RCC 7860 (cell line): ENCODE data around the gene SRGAP1.
"Not testable (repeated sequence)": the region's sequence is repeated elsewhere in the genome, so short reads cannot be mapped to it uniquely, and the experiment has no call there.

ENCODE experiments used
- DNase-seq: peaks from one replicate; pipeline ENCODE4 v3.0.0-alpha.2; 2015; ENCODE audit warnings: low spot score
- FAIRE-seq: peaks from 2 replicates; lab custom pipeline; 2012; peaks lifted over from hg19 to GRCh38; lab: Jason Lieb, UNC

Gene SRGAP1

DNA sequence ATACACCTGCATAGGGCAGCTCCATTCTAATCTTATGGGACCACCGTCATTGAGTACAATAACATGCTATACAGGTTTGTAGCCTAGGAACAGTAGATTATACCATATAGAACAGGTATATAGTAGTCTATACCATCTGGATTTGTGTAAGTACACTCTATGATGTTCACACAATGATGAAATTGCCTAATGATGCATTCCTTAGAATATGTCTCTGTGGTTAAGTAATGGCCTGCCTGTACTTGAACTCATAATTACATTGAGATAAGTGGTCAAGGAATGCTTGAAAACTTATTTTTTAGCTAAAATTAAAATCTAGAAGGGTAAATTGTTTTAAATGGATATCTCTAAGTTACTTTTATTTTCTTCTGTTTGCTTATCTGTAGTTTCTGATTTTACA is 152.7 kb downstream of the SRGAP1 start:
- DNase-seq (no peak), FAIRE-seq (peak; percentile 23)

GRCh38 chr12:63998584-63998983 is 154.1 kb downstream of the SRGAP1 start:
- no peak for DNase-seq
- no peak for FAIRE-seq

DNA sequence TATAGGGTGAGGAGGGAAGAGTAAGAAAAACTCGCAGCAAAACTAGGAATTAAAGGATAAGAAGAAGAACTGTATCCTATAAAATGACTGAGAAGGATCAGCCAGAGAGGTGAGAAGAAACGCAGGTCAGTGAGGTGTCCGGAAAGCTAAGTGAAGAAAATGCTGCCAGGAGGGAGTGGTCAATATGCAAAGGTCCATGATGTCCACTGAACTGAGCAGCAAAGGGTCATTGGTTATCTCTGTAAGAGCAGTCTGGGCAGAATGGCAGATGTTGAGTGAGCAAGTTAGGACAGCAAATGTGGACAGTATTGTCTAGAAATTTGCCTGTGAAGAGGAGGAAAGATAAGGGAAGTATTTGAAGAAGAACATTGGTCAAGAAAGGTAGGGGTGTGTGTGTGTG is 155.4 kb downstream of the SRGAP1 start:
- no peak for FAIRE-seq
- DNase-seq = no peak

- FAIRE-seq = no peak
Measured at GRCh38 chr12:64001439-64001838, 156.9 kb downstream of the SRGAP1 start.

DNA sequence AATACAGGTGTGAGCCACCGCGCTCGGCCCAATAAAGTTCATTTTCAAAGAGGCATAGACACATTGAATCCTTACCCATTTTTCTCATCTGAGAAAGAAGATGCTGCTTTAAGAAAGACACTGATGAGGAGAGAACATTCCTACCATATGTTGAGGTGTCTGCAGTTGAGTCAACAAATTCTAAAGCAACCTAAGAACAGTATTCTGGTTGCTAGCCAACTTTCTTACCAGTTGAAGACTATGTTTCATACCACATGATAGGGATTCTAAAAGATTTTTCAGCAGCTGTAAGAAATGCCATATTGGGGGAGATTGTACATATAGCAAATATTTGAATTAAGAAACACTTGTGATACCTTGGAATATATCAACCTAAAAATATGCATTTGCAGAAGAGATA is 160.1 kb downstream of the SRGAP1 start:
- no peak for DNase-seq
- FAIRE-seq = no peak

More at GRCh38 chr12:64001439-64001838, 156.9 kb downstream of the SRGAP1 start:
- DNase-seq = no peak

DNA sequence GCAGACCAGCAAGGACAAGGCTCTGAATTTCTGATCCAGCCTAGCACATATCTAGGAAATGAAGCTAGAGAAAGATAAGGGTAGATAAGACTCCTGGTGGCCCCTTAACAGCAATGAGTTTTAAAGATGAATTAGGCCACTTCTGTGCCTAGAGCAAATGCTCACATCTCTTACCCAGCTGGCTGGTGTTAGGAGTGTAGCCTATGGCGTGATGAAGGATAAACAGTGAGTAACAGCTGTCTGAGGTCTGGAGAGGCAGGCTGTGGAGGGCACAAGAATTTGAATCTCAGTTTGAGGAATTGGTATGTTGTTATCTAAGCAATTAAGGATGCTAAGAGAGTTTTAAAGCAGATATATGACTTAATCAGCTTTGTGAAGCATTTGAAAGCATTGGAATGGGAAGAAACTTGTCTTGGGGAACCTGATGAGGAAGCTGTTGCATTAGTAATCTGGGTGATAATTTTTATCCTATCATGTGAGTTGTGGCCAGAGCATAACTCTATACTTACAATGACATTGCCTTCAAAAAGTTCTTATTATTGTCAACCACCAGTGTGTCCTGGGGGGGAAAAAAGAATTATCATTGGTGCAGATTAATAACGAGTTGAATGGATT is 161.8 kb downstream of the SRGAP1 start:
- FAIRE-seq (peak; percentile 84), DNase-seq (peak; percentile 74)

DNA sequence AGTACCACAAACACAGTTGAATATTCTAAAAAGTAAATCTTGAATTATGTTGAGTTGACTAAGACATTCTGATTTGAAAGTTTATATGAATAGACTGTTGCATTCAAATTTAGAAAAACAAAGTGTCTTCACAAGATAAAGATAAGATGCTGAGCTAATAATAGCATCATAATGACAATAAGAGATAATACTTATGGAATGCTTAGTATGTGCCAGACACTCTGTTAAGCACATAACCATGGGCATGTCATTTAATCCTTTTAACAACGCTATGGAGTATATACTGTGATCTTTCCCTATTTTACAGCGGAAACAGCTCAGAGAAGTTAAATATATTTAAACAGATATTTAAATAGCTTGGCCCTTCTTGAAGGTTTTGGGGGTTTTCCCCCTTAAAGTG is 163.4 kb downstream of the SRGAP1 start:
- peak; percentile 67 for FAIRE-seq
- peak; percentile 24 for DNase-seq

DNA sequence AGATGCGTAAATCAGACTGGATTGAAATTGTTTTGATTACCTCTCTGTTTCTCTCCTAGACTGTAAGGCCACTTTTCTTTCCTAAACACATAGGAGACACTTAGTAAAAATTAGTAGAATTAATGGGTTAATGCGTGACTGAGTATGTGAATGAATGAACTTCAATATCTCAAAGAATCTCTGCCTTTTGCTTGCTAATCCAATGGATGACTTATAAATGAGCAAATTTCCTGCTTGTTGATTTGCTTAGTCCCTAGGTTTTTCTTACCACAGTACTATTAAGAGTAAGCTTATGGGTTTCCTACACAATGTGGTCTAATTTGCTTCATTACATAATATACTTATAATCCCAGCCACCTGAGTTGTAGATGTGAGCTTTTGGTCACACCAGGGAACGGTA is 164.1 kb downstream of the SRGAP1 start:
- peak; percentile 67 for DNase-seq
- FAIRE-seq = peak; percentile 96

GRCh38 chr12:64009321-64010068 is 165.0 kb downstream of the SRGAP1 start:
- peak; percentile 42 for DNase-seq
- no peak for FAIRE-seq

DNA sequence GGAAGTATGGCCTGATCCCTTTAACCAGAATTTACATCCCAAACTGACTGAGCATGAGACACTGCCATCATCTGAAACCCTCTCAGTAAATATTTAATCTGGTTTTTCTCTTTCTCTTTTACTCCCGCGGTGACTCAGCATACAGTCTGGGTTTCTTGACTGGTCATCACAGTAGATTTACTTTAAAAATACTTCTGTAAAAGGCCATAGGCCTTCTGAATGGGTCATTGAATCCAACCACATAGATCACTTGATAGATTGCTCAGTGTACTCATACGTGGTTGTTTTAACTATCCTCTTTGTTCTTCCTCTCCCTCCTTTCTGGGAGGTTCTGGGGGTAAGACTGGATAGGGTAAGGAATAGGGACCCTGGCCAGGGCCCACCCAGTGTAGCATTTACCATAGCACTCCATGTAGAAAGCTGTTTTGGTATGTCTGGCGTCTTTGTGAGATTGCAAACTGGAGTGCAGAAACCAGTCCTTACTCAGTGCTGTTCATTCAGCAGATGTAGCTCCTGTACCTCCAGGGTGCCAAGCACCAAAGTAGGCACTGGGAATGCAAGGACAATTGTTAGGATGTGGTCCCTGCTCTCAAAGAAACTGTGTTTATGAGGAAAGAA is 165.7 kb downstream of the SRGAP1 start:
- FAIRE-seq (peak; percentile 99), DNase-seq (peak; percentile 96)

- DNase-seq = no peak
- no peak for FAIRE-seq
Measured at GRCh38 chr12:64016521-64016920, 172.0 kb downstream of the SRGAP1 start.

- FAIRE-seq, DNase-seq: not testable (repeated sequence)
Measured at GRCh38 chr12:64018116-64018515, 173.6 kb downstream of the SRGAP1 start.

GRCh38 chr12:64018524-64018923 is 174.0 kb downstream of the SRGAP1 start:
- FAIRE-seq = no peak
- no peak for DNase-seq

DNA sequence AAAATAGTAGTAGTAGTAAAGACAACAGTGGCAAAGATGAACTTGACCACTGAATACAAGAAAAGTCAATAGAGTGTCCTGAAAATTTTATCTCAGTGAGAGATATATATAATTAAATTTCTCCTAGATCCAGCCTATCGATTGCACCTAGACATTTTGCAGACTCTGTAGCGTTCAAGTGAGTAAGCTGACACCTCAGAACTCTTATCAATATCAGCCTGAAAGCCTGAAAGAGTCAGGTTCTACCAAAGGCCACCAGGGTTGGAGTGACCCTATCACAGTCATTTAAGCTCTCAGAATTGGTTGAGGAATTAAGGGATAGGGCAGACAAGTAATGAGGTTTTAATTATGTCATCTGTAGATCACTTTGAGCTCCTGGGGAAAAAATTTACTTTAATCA is 174.6 kb downstream of the SRGAP1 start:
- DNase-seq = no peak
- FAIRE-seq = no peak

DNA sequence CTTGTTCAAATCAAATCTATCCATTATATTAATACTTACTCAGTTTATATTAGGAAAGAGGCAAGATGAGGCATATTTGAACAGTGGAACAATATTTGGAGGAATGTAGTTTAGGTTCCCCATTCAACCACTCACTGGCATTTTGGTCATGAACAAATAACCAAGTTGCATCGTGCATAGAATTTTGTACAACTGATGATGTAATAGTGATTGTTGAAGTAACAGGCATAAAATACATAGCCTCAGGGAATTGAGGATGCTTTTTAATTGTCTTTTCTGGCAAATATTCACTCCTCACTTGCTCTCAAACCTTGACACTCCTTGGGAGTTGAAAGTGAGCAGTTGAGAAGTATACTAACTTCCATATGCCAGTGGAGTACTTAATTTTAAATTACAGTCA is 175.2 kb downstream of the SRGAP1 start:
- DNase-seq (no peak), FAIRE-seq (no peak)

DNA sequence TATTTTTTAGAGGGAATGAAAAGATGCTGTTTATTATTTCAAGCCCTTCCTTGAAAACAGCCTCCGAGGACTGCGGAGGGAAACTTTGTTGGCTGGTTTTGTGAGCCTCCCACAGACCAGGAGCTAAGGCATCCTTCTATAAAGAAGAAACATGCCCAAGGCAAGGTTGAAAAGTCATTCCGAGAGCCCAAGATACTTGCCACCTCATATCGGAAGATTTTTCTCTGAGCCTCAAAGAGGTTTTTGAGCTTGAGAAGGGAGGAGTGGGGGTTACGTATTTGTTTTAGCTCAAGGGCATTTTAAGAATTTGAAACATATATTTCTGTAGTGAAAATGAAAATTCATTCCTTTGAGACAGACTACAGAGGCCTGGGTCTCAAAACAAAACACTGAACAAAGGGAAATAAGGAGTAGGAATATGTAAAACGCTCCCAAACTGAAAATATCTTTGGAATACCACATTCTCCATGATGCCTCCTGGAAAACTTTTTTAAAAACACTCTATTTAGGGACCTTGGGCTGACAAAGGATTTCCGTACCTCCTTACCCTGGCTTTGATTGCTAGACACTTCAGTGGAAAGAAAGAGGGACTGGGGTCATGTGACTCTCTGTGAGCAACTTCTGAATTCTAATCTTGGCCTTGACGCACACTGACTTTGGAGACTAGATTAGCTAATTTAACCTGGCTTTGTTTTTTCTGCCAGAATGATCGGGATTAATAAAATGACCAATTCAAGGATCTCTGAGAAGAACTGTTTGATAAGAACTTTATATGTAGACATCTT is 180.9 kb downstream of the SRGAP1 start:
- FAIRE-seq = no peak
- DNase-seq = no peak

- no peak for FAIRE-seq
- no peak for DNase-seq
Measured at GRCh38 chr12:64027311-64027710, 182.8 kb downstream of the SRGAP1 start.

DNA sequence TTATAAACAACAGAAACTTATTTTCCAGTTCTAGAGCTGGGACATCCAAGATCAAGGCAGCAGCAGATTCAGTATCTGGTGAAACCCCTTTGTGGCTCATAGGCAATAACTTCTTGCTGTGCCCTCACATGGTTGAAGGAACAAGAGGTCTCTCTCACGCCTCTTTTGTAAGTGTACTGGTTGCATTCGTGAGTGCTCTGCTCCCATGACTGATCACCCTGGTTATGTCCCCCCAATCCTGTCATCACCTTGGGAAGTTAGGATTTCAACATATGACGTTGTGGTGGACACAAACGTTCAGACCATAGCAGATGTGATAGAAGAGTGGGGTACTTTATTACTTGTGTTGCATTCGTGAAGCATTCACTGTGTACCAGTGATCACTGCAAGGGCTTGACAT is 184.0 kb downstream of the SRGAP1 start:
- FAIRE-seq (no peak), DNase-seq (no peak)

GRCh38 chr12:64029013-64029857 is 184.7 kb downstream of the SRGAP1 start:
- FAIRE-seq = no peak
- DNase-seq = no peak

DNA sequence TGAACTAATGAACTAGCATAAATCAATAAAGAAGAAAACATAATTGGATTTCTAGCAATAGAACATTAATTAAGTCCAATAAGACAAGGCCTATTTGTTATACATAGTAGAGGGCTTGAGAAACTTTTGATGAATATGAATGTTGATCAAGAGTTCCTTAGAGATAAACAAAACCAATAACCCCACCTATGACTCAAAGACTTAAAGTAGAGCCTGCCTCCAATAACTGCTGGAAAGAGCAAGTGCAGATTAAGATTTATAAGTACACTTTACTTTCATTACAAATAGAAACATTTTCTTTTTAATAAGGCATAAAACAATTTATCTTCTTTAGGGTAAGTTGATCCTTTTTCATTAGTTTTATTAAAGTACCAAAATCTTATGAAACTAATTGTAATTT is 185.7 kb downstream of the SRGAP1 start:
- FAIRE-seq (no peak), DNase-seq (no peak)
